Epidermal melanocyte (primary cell): ENCODE measurements around the gene LIMK2.

Source experiments
- DNase-seq: peaks from one replicate; pipeline ENCODE4 v3.0.0; 2011; ENCODE audit warnings: low spot score; ENCODE audit not compliant: insufficient read length

Gene LIMK2

GRCh38 chr22:31272522-31273446, 60.7 kb downstream of the LIMK2 start:
- DNase-seq = peak; percentile 88

DNA sequence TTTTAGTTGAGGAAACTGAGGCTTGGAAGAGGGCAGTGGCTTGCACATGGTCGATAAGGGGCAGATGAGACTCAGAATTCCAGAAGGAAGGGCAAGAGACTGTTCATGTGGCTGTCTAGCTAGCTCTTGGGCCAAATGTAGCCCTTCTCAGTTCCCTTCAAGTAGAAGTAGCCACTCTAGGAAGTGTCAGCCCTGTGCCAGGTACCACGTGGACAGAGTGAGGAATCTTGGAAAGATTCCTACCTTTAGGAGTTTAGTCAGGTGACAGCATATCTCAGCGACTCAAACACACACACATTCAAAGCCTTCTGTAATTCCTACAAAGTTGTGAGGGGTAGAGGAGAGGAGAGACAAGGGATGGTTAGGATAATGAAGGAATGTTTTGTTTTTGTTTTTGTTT, 61.9 kb downstream of the LIMK2 start:
- no peak for DNase-seq

- DNase-seq = no peak
These were observed 62.9 kb downstream of the LIMK2 start for GRCh38 chr22:31275018-31275417.

GRCh38 chr22:31275576-31275975, 63.5 kb downstream of the LIMK2 start:
- no peak for DNase-seq

GRCh38 chr22:31276426-31277167, 64.5 kb downstream of the LIMK2 start:
- DNase-seq = no peak

DNA sequence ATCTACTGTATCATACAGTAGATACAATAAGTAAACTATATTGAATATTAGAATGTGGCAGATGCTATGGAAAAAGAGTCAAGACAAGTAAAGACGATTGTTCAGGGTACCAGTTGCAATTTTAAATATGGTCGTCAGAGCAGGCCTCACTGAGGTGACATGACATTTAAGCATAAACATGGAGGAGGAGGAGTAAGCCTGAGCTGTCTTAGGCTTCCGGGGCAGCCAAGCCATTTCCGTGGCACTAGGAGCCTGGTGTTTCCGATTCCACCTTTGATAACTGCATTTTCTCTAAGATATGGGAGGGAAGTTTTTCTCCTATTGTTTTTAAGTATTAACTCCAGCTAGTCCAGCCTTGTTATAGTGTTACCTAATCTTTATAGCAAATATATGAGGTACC, 65.6 kb downstream of the LIMK2 start:
- no peak for DNase-seq

DNA sequence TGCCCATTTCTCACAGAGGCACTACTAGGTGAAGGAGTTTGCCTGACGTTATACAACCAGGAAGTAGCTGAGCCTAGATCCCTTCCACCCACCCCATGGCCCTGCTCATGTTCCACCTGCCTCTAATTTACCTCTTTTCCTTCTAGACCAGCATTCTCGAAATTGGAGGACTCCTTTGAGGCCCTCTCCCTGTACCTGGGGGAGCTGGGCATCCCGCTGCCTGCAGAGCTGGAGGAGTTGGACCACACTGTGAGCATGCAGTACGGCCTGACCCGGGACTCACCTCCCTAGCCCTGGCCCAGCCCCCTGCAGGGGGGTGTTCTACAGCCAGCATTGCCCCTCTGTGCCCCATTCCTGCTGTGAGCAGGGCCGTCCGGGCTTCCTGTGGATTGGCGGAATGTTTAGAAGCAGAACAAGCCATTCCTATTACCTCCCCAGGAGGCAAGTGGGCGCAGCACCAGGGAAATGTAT, 66.1 kb downstream of the LIMK2 start:
- no peak for DNase-seq

GRCh38 chr22:31278626-31279326, 66.7 kb downstream of the LIMK2 start:
- no peak for DNase-seq

- DNase-seq = no peak
These were observed 67.2 kb downstream of the LIMK2 start for GRCh38 chr22:31279327-31279669.

- no peak for DNase-seq
These were observed 67.9 kb downstream of the LIMK2 start for GRCh38 chr22:31279821-31280505.

DNA sequence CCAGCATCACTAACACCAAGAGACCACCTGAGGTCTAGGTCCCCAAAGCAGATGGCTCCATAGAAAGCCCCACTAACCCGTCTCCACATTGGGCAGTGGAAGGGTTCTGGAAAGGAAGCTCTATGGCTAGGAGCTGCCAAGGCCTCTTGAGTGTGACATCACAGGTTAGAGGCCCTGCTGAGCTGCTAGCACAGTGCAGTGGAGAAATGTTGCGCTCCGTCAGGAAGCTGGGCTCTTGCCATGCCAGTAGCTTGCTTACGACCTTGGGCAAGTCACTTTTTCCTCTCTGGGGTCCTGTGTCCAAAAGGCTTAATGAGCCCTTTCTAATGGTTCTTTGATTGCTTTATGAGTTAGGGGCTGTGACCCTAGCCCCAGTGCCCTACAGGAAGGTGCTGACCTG, 69.6 kb downstream of the LIMK2 start:
- no peak for DNase-seq

DNA sequence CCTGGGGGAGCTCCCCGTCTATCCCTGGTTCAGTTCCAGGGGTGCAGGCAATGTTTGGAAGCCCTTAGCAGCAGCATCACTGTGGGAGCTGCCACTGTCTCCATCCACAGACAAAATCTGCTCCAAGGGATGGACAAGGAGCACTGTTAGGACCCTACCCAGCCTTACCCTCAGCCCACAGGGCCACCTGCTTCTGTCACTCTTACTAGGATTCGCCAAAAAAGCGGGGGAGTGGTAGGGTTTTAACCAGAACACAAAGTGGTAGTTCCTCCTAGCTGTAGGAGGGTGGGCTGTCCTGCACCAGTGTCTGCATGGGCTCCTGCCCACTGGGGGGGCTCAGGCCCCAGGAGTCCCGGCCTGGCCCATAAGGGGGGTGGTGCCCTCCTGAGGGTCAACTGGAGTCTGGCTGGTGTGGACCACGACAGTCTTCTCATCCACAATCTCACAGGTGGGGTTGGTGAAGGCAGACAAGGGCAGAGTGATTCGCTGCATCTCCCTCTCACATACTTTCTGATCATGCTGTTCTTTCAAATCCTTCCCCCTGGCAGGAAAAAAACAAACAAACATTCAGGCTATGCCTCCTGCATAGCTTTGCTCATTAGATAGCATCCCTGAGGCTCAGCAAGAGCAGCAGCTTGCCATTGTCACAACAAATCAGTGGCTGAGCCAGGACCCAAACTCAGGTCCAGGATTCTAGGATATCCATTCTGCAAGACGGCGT, 70.8 kb downstream of the LIMK2 start:
- no peak for DNase-seq

GRCh38 chr22:31284281-31285155, 72.4 kb downstream of the LIMK2 start:
- DNase-seq = no peak

- no peak for DNase-seq
These were observed 74.5 kb downstream of the LIMK2 start for GRCh38 chr22:31286360-31287255.

GRCh38 chr22:31287818-31288495, 75.9 kb downstream of the LIMK2 start:
- no peak for DNase-seq

DNA sequence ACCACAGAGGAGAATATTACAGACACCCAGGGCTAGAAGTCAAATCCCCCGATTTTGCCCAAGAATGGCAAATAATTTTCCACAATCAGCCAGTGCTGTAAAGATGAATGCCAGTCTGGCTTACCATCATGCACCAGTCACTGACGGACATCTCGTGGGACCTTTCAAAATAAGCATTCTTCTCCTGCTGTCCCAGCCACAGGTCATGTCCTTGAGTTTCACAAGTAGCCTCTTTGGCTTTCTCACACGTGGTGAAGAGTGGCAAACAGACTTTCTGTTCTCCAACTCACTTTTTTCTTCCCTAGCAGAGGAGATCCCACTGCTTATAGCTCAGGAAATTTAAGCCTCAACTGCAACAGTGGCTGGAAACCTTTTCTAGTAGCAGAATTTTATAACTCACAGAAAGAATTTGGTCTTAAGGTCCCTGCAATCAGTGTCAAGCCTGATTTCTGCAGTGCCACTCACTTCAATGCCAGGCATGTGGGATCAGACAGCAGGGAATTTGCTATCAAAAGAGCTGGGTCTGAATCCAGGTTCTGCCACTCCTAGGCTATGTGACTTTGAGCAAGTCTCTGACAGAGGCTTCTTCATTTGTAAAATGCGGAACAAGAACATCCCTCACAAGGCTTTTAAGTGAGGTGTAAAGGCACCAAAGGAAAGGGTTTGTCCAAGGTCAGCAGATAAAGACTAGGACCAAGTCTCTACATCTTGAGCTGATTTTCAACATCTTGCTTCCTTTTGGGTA, 76.6 kb downstream of the LIMK2 start:
- DNase-seq = no peak

GRCh38 chr22:31289344-31289743, 77.2 kb downstream of the LIMK2 start:
- no peak for DNase-seq
